IMR-90 (cell line): Measurements from ENCODE around the gene KIF9.

Source experiments
- BHLHE40 ChIP-seq: fragments of 150-350 bp; IDR thresholded peaks from 2 replicates; pipeline ENCODE4 v1.6.1; 2016; ENCODE audit warnings: mild to moderate bottlenecking, low read depth, low read length
- CTCF ChIP-seq: conservative IDR thresholded peaks from 2 replicates; pipeline ENCODE4 v1.5.1; 2012; ENCODE audit warnings: mild to moderate bottlenecking, low read depth, low read length, improper control_type of control experiment
- NFE2L2 ChIP-seq: fragments of 150-350 bp; IDR thresholded peaks from 2 replicates; pipeline ENCODE4 v1.6.1; 2016; ENCODE audit warnings: low read depth, mild to moderate bottlenecking, low read length
- POLR2A ChIP-seq: IDR thresholded peaks from 2 replicates; pipeline ENCODE4 v1.6.1; 2012; ENCODE audit warnings: mild to moderate bottlenecking, low read depth, low read length
- RAD21 ChIP-seq: IDR thresholded peaks from 2 replicates; pipeline ENCODE4 v1.6.1; 2012; ENCODE audit warnings: low read length, improper control_type of control experiment

- TF ChIP-seq CTCF (no peak), RAD21 (no peak), POLR2A (no peak), NFE2L2 (no peak), BHLHE40 (no peak)
Measured at GRCh38 chr3:47225310-47225906, 57.2 kb downstream of the KIF9 start.
